Fibroblast of skin of scalp (primary cell): Measurements from ENCODE around the gene F5.
"Not testable (repeated sequence)": the region's sequence is repeated elsewhere in the genome, so short reads cannot be mapped to it uniquely, and the experiment has no call there.

Experiments used
- DNase-seq: peaks from one replicate; pipeline ENCODE4 v3.0.0-alpha.2; 2013

The F5 gene

GRCh38 chr1:169508432-169509338, 77.6 kb downstream of the F5 start:
- DNase-seq = no peak

GRCh38 chr1:169507413-169507812, 78.9 kb downstream of the F5 start:
- DNase-seq = no peak

- DNase-seq = not testable (repeated sequence)
Observed at GRCh38 chr1:169503601-169504000, 82.7 kb downstream of the F5 start.

GRCh38 chr1:169499807-169500206, 86.5 kb downstream of the F5 start:
- no peak for DNase-seq

- no peak for DNase-seq
Observed at GRCh38 chr1:169497317-169497716, 89.0 kb downstream of the F5 start.

- no peak for DNase-seq
Observed at GRCh38 chr1:169495916-169496315, 90.4 kb downstream of the F5 start.

GRCh38 chr1:169495046-169495775, 91.1 kb downstream of the F5 start:
- no peak for DNase-seq

GRCh38 chr1:169494343-169494742, 91.9 kb downstream of the F5 start:
- no peak for DNase-seq

- no peak for DNase-seq
Observed at GRCh38 chr1:169493251-169493650, 93.0 kb downstream of the F5 start.

- no peak for DNase-seq
Observed at GRCh38 chr1:169491845-169492281, 94.4 kb downstream of the F5 start.

GRCh38 chr1:169488157-169488556, 98.1 kb downstream of the F5 start:
- no peak for DNase-seq

- no peak for DNase-seq
Observed at GRCh38 chr1:169487561-169487960, 98.7 kb downstream of the F5 start.

GRCh38 chr1:169487133-169487532, 99.1 kb downstream of the F5 start:
- DNase-seq = no peak

GRCh38 chr1:169486281-169487051, 99.8 kb downstream of the F5 start:
- DNase-seq = peak; percentile 27

GRCh38 chr1:169485431-169486280, 100.6 kb downstream of the F5 start, which contains the start of gene SLC19A2:
Gene SLC19A2 (minus strand): TSS chr1:169485944. CDS start chr1:169485766, 178 bp downstream.
- DNase-seq = peak; percentile 99

GRCh38 chr1:169484683-169485430, 101.4 kb downstream of the F5 start:
- DNase-seq = peak; percentile 46

GRCh38 chr1:169484101-169484500, 102.2 kb downstream of the F5 start:
- no peak for DNase-seq

GRCh38 chr1:169483500-169483966, 102.7 kb downstream of the F5 start:
- no peak for DNase-seq

GRCh38 chr1:169479363-169480066, 106.8 kb downstream of the F5 start:
- no peak for DNase-seq

- DNase-seq = no peak
Observed at GRCh38 chr1:169478094-169478672, 108.1 kb downstream of the F5 start.
